Activated gamma-delta T cell treated with Interleukin-2 at 50 U/mL for 16 hours (primary cell): Measurements from ENCODE around the gene PPT1.
A peak's percentile ranks its signal among the peaks of the same experiment; 100 is the strongest.

Source experiments
- DNase-seq: peaks from one replicate; pipeline ENCODE4 v3.0.0-alpha.2; 2020

PPT1 gene

DNA sequence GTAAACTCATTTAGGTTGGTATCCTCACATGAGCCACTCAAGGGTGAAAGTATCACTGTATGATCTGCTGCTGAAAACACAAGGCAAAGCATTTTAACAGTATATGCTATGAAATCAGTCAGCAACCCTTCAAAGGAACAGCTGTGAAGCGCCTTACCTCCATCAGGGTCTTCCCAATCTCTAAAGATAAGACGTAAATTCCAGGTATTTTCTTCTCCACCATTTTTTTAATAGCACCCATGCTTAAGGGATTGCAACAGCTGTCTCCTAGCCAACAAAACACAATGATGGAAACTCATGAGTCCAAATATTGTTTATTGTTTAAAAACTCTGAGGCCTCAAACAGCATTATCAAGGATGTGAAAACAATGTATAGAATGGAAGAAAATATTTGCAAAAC lies 4.8 kb downstream of the PPT1 start:
- DNase-seq: no peak

GRCh38 chr1:40090652-40091355 lies 6.2 kb downstream of the PPT1 start:
- DNase-seq: no peak

DNA sequence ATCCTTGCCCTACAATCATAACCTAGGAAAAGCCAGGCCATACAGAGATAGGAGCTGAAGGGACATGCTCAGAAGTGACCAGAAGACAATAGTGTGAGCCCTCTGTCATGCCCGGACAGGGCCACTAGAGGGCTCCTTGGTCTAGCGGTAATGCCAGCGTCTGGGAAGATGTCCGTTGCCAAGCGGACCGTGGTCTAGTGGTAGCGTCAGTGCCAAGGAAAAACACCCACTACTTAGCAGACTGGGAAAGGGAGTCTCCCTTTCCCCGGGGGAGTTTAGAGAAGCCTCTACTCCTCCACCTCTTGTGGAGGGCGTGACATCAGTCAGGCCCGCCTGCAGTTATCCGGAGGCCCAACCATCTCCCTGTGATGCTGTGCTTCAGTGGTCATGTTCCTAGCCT lies 12.3 kb downstream of the PPT1 start:
- DNase-seq: peak; percentile 36

DNA sequence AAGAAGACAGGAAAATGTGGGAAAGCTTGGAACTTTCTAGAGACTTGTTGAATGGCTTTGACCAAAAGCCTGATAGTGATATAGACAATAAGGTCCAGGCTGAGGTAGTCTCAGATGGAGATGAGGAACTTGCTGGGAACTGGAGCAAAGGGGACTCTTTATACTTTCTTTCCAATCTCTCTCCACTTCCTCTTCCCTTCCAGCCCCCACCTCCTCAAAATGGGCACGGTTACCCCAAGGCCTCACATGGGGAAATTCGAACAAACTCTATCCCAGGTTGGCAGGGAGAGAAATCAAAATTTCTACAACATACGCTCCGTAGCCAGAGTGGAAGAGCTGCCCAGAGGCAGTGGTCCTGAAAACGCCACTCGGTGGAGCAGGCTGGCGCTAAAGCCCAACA lies 15.2 kb downstream of the PPT1 start:
- DNase-seq: no peak

- DNase-seq: no peak
These were observed 17.2 kb downstream of the PPT1 start for GRCh38 chr1:40079774-40080400.

GRCh38 chr1:40078512-40079333 lies 18.3 kb downstream of the PPT1 start:
- DNase-seq: peak; percentile 50

GRCh38 chr1:40076895-40077312 lies 20.1 kb downstream of the PPT1 start:
- DNase-seq: no peak

GRCh38 chr1:40075266-40075665 lies 21.8 kb downstream of the PPT1 start:
- no peak for DNase-seq

GRCh38 chr1:40073062-40073461 lies 24.0 kb downstream of the PPT1 start:
- no peak for DNase-seq

DNA sequence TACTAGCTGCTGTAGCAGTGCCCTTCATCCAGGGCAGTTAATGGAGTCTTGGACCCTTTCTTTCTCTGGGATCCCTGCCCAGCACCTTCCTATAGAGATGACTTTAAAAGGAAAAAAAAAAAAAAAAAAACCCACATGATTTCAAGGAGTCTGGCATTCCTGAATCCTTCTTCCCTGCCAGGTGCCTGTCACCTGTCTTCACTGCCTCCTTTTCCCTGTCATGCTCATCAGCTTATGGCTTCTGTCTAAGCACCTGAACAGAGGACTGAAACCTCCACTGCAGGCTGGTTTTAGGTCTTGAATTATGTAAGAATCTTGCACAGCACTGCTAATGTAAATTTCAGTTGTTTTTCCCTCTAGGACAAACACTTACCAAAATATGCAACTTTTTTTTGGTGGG lies 24.9 kb downstream of the PPT1 start:
- no peak for DNase-seq

- DNase-seq: no peak
These were observed 29.2 kb downstream of the PPT1 start for GRCh38 chr1:40067851-40068250.

- DNase-seq: no peak
These were observed 30.0 kb downstream of the PPT1 start for GRCh38 chr1:40067023-40067422.

DNA sequence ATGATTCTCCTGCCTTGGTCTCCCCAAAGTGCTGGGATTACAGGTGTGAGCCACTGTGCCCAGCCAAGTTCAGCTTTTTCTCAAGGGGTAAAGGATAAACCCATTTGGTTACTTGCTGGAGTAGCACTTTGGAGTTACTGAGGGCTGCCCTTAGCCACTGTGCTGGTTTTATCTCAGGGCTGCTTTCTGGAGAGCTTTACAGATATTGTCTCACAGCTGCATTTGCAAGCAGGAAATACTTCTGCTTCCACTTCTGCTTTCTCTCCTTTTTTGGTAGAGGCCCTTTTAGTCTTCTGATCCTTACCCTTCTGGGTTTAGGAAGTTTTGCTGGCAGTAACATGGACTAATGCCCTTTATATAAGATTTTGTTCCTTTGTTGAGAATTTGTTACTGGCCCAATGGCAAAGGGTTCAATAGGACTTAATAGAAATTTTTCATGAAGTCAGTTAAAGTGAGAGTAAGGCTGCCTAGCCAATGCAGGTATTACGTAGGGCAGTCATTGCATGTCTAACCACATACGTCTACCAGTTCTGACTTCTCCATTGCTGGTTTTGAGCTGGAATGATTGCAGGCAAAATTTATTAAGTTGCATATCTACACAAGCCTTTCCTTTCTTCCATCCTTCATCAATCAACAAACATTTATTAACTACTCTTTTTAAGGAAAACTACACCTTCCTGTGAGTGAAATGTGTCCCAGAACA lies 32.1 kb downstream of the PPT1 start:
- DNase-seq: no peak

DNA sequence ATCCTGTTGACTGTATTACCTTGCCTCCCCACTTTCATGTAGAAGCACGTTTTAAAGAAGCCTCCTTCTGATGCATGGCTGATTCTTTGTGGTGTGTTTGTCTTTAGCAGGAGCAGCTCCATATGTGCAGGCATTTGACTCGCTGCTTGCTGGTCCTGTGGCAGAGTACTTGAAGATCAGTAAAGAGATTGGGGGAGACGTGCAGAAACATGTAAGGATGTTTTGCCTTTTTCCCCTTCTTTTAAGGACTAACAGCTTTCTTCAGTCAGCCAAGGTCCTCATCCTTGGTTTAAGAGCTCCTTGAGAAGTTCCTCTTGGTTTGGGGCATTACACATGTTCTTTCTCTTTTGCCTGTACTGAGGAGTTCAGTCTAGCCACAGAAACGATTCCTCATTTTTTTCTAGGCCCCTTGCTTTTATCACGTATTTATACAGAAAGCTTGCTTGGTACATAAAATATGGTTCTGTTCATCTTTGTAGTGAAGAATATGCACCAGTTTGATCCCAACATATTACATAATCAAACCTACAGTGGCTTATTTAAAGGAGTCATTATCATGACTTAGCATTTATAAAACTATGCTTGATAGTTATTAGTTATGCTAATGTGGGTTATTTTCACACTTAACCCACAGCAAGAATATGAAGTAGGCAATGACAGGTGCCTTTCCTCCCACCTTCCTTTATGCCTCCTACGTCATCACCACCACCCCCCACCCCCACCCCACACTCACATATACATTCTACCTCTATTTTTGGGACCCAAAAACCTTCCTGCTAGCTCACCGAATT lies 36.9 kb downstream of the PPT1 start:
- DNase-seq: no peak

- DNase-seq: no peak
These were observed 37.6 kb downstream of the PPT1 start for GRCh38 chr1:40059338-40059959.

GRCh38 chr1:40058453-40059337 lies 38.4 kb downstream of the PPT1 start:
- DNase-seq: no peak

- no peak for DNase-seq
These were observed 39.0 kb downstream of the PPT1 start for GRCh38 chr1:40058097-40058452.

GRCh38 chr1:40057310-40058030 lies 39.6 kb downstream of the PPT1 start:
- no peak for DNase-seq

DNA sequence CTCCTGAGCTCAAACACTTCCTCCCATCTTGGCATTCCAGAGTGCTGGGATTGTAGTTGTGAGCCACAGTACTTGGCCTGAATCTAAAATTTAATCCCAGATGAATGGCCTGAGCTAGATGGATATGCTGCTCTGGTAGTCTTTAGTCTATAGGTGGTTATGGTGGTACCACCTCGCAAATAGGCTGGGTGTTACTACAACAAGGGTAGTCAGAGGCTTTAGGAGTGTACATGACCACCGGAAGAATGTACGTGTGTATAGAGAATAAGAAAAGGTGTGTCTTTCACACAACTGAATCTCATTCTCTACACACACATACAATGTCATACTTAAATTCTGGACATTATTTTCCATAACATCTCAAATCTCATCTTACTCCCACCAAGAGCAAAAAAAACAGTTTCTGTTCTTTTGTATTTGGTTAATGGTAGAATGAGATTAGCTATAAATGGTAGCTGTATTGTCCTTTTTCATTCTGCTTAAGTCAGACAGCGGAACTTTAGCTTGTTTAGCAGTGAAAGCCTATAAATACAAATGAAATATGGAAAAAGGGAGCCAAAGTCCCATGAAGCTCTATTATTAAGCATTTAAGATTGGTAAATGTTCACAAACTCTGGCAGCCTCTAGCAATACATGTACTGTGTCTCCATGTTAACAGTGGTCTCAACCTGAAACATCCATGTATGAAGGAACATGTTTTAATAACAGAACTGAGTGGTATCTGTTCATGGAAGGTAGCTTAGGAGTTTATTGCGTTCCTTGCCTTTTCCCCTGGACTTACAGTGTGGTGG lies 40.3 kb downstream of the PPT1 start:
- DNase-seq: no peak
